ENCODE results near the gene FTH1.

FTH1 gene

DNA sequence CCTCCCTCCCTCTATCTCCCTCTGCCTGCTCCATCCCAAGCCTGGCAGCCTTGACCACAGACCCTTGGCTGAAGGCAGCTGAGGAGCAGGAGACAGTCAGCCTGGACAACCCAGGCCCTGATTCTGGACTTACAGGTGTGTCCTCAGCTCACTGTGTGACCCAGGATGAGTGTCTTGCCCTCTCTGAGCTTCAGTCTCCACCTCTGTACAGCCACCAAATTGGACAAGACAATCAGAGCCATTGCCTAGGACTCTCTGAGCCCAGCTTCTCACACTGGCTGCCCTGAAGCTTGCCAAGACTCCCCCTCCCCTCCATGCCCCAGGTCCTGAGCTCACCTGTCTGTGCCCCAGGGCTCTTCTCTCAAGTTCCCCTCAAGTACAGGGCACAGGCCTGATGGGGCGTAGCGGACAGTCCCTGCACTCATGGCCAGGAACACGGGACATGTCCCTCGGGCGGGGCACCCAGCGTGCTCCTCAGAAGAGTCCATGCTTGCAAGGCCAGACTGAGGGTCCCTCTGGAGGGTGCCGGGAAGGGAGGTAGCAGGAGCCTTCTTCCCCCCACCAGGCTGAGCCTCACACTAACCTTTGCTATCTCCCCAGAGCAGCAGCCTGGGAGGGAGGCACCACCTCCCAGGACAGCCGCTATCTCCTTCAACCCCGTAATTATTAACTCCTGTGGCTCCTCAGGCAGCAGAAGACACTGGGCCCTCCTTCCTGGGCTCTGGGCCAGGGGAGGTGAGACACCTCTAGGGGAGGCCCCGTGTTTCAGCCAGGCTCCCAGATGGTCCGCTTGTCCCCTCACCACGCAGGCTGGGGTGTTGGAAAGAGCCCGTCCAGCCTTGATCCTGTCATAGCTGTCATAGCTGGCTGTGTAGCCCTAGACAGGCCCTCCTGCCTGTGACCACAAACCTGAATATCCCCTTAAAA, 47.5 kb downstream of the FTH1 start:
- no peak for DNase-seq (ENCODE audit: low read depth, low spot score)
- no peak overlapping the region for H3K27ac ChIP-seq

DNA sequence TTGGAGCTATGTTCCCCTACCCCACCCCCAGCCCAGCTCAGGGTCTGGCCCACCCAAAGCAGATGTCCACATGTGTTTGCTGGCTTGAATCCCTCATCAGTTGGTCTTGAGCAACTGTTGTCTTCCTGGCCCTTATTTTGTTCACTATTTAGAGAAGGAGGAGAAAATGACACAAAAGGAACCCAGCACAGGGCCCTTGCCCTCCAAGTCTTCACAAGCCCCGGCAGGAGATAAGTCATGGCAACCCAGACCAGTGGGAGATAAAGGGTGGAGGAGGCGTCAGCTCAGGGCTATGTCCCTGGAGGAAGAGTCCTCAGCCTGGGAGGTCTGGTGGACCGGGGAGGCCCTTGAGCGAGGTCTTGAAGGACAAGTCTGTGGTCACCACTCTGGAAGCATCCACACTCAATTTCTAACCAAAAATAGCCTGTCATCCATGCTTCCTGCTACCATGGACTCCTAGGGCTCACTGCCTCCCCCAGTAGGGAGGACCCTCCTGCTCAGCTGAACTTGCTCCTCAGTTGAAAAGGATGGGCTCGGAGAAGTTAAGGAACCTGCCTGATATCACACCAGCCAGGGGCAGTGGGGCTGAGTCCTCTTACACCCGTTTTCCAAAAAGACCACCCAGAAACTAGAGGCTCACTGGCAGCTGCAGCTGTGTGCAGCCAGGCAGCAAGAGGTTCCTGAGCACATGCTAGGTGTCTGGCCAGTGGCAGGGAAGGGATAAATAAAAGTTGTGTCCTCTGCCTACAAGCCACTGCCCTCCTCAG, 48.3 kb downstream of the FTH1 start:
- H3K27ac ChIP-seq: no peak overlapping the region
- no peak for DNase-seq (ENCODE audit: low read depth, low spot score)

DNA sequence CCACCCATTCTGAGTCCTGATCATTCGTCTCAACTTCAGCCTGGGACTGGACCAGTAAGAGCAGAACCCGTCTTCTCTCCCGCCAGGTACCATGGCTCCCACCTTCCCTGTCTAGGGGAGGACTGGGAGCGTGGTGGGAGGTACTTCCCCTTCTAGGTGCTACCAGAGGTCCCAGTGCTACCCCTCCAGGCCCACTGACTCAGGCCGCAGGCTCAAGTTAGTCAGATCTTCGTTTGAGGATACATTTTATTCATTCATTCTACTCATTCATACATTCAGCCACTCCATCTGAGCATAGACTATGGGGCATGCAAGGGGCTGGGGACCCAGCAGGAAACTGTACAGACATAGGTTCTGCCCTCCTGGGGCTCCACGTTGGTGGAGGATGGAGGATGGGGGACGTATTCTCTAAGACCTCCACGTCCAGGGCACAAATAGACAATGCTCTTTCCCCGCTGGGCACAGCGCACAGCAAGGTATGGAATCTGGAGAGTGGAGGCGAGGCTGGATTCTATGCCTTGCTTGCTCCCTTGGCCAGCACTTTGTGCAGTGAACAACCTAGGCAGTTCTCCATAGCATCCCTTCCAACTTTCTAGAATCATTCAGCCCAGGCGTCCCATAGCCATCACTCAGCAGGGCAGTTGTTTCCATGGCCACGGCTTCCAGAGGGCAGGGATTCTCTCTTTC, 49.0 kb downstream of the FTH1 start:
- no peak overlapping the region for H3K27ac ChIP-seq
- no peak for DNase-seq (ENCODE audit: low read depth, low spot score)

DNA sequence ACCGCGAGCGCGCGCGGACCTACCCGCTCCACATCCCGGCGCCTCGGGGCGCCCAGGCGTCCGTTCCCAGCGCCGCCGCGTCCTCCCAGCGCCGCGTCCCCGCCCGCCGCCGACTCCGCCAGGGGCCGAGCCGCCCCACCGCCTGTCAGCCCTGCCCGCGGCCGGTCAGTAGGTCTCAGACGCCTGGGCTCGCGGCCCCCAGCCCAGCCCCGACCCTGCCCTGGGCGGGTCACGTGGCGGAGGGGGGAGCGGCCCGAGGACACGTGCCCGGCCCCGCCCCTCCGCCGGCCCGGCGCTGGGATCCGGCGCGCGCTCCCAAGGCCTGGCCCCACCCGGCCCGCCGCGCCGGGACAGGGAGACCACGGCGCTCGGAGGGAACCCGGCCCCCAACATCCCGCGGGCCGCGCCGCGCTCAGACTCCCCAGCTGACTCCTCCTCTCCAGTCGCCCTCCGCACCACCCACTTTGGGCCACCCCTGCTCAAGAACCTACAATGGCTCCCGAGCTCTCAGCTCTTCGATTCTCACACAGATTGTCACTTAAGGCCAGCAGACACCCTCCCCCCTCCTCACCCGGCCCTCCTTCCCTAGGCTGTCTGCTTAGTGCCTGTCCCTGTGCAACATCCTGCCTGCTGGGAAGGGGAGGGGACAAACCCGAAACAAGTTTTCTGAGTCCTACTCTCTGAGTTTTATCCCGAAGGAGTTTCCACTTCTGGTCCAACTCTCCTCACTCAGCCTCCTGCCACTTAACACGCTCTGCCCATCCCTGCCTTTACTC, 49.9 kb downstream of the FTH1 start, which contains the start of gene RAB3IL1:
RAB3IL1 (minus strand) TSS at position 233 of the 776 bp plus-strand sequence; CDS start at position 34, 199 bp downstream.
- no peak for DNase-seq (ENCODE audit: low read depth, low spot score)
- no peak within 1 kb of the TSS for H3K27ac ChIP-seq

DNA sequence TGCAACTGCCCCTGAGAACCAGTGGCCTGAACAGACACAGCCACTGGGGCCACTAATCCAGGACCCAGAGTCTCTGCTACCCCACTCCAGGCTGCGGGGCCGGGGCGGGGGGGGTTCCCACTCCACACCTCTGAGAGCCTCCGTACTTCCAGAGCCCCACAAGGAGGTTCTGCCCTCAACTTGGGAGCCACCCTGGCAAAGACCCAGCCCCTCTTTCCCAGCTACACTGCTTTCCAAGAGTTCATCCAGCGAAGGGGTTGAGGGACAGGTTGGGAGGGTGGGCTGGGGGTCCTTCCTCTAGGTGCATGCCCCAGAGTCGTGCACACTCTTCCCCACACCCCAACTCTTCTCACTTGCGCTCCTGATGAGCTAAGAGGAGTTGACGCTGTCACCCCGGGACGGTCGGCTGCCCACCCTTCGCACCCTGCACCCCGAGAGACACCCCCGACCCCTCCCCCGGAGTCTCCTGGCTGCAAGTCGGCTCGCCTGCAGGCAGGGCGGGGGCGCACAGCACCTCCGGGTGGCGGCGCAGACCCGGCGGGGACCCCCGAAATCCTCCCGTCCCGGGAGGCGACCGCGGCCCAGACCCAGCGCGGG, 50.6 kb downstream of the FTH1 start:
- H3K27ac ChIP-seq: no peak overlapping the region
- no peak for DNase-seq (ENCODE audit: low read depth, low spot score)

DNA sequence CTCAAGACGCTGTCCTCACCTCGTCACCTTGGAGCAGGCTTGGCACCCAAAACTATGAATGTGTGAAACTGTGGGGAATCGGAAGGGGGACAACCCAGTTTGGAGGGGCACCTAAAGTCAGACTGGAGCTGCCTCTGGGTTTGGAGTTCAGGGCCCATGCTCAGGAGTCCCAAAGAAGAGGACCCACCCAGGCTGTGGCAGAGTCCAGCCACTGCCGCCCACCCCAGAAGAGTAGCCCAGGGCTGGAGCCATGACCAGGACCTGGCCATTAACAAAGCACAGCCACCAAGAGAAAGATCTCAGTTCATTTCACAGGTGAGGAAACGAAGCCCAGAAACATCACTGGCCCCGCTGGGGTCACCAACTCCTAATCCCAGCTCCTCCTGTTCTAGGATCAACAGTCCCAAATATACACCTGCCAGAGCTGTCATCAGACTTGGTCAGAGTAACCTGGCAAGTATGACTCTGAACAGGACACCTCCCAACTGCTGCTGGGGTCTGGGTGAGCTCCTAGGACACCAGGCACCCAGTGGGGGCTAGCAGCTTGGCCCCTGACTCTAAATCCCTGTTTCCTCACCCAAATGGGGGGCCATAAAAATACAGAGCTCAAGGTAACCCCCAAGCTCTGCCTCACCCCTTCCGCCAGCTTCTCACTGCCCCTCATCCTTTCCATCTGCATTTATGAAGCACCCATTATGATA, 52.8 kb downstream of the FTH1 start:
- no peak overlapping the region for H3K27ac ChIP-seq
- DNase-seq (ENCODE audit: low read depth, low spot score): no peak

All from epithelial cell of prostate (primary cell).